Measurements from ENCODE around the gene RNASET2. TPM values are rescaled to one million over a fixed set of nuclear protein-coding genes. Genes with fewer than 3 reads are reported as not detected.

RNASET2 gene
- total RNA-seq, 1 donor from 2014 or later, result 15.3 TPM

GRCh38 chr6:166933396-166933795 lies 23.0 kb downstream of the RNASET2 start:
- no peaks in the 10 kb centered on the region for H3K9me3 Mint-ChIP-seq
- no peak for TF ChIP-seq CTCF (conservative IDR thresholded peaks at IDR 0.05)
- no peak for DNase-seq (ENCODE audit: low read depth, low spot score)
- H3K27ac Mint-ChIP-seq (ENCODE audit: unreplicated experiment), result no peak overlapping the region
- H3K4me3 Mint-ChIP-seq, result no peak overlapping the region
- H3K36me3 Mint-ChIP-seq (ENCODE audit: low read depth), result peaks cover 2% of the 10 kb centered on the region
- H3K27me3 Mint-ChIP-seq (ENCODE audit: low read depth), result no peaks in the 10 kb centered on the region
- H3K4me1 Mint-ChIP-seq, result no peaks in the 10 kb centered on the region

GRCh38 chr6:166932616-166933015 lies 23.7 kb downstream of the RNASET2 start:
- Mint-ChIP-seq H3K4me1 (peaks cover 7% of the 10 kb centered on the region), H3K27ac (ENCODE audit: unreplicated experiment) (no peak overlapping the region), H3K36me3 (ENCODE audit: low read depth) (peaks cover 2% of the 10 kb centered on the region), H3K9me3 (no peaks in the 10 kb centered on the region), H3K27me3 (ENCODE audit: low read depth) (no peaks in the 10 kb centered on the region), H3K4me3 (no peak overlapping the region)
- no peak for TF ChIP-seq CTCF (conservative IDR thresholded peaks at IDR 0.05)
- no peak for DNase-seq (ENCODE audit: low read depth, low spot score)

- no peaks in the 10 kb centered on the region for H3K9me3 Mint-ChIP-seq
- no peak for TF ChIP-seq CTCF (conservative IDR thresholded peaks at IDR 0.05)
- DNase-seq (ENCODE audit: low read depth, low spot score), result no peak
- H3K4me1 Mint-ChIP-seq, result peaks cover 12% of the 10 kb centered on the region
- H3K4me3 Mint-ChIP-seq, result no peak overlapping the region
- no peak overlapping the region for H3K27ac Mint-ChIP-seq (ENCODE audit: unreplicated experiment)
- H3K36me3 Mint-ChIP-seq (ENCODE audit: low read depth), result peaks cover 2% of the 10 kb centered on the region
- no peaks in the 10 kb centered on the region for H3K27me3 Mint-ChIP-seq (ENCODE audit: low read depth)
Measured at GRCh38 chr6:166932116-166932515, 24.2 kb downstream of the RNASET2 start.

- Mint-ChIP-seq H3K4me3 (no peak overlapping the region), H3K27ac (ENCODE audit: unreplicated experiment) (no peak overlapping the region), H3K36me3 (ENCODE audit: low read depth) (peaks cover 2% of the 10 kb centered on the region), H3K27me3 (ENCODE audit: low read depth) (no peaks in the 10 kb centered on the region), H3K4me1 (peaks cover 16% of the 10 kb centered on the region), H3K9me3 (no peaks in the 10 kb centered on the region)
- TF ChIP-seq CTCF (conservative IDR thresholded peaks at IDR 0.05), result no peak
- no peak for DNase-seq (ENCODE audit: low read depth, low spot score)
Measured at GRCh38 chr6:166931426-166931970, 24.9 kb downstream of the RNASET2 start.

- Mint-ChIP-seq H3K27me3 (ENCODE audit: low read depth) (no peaks in the 10 kb centered on the region), H3K27ac (ENCODE audit: unreplicated experiment) (no peak overlapping the region), H3K4me3 (no peak overlapping the region), H3K9me3 (no peaks in the 10 kb centered on the region), H3K36me3 (ENCODE audit: low read depth) (peaks cover 2% of the 10 kb centered on the region), H3K4me1 (peaks cover 16% of the 10 kb centered on the region)
- TF ChIP-seq CTCF (conservative IDR thresholded peaks at IDR 0.05), result no peak
- no peak for DNase-seq (ENCODE audit: low read depth, low spot score)
Measured at GRCh38 chr6:166930354-166930891, 25.9 kb downstream of the RNASET2 start.
